ENCODE results near the gene ATP8B3.

The ATP8B3 gene

DNA sequence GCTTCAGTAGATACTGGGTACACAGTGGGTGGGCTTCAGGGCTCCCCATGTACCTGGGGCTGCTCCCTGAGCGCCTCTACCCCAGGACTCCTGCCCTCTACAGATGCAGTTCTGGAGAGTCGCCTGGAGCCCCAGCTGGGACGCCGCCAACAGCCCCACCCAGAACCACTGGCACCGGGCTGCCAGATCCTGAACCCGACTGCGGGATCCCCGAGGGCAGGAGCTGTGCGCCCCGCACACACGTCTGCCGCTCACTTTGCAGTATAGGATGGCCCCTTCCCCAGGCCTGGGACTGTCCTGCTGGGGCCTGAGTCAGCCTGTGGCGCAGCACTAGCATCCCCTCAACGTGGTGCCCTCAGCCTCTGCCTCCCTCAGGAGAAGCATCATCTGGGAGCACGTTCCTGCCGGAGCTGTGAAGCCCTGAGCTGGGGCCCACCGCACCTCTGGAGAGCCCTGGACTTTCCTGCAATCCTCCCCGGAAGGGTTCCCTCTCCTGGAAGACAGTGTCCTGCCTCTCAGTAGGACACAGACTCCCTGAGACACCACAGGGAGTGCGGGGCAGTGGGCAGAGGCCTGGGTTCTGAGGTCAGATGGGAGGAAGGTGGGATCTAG, 32.5 kb upstream of the ATP8B3 start:
- no CpG with 5 or more reads among the region's 19 CpGs for WGBS (ENCODE audit: insufficient coverage, insufficient read length)
- no peaks in the 10 kb centered on the region; the same call in 1 of the 2 replicates for H3K36me3 ChIP-seq (ENCODE audit: control insufficient read depth, insufficient read depth, low read length)
- no peaks in the 10 kb centered on the region for H3K9me3 ChIP-seq (ENCODE audit: control insufficient read depth, insufficient read depth, low read length)
- no peaks in the 10 kb centered on the region for H3K27me3 ChIP-seq (ENCODE audit: control insufficient read depth, insufficient read depth, low read length)
- DNase-seq (ENCODE audit: low read depth, low spot score) = no peak
- no peak overlapping the region for H3K27ac ChIP-seq (ENCODE audit: low read length)
- H3K4me1 ChIP-seq (ENCODE audit: control insufficient read depth, insufficient read depth, low read length) = peaks cover 7% of the 10 kb centered on the region; the same call in 1 of the 2 replicates
- no peak overlapping the region for H3K4me3 ChIP-seq (ENCODE audit: low read length)

DNA sequence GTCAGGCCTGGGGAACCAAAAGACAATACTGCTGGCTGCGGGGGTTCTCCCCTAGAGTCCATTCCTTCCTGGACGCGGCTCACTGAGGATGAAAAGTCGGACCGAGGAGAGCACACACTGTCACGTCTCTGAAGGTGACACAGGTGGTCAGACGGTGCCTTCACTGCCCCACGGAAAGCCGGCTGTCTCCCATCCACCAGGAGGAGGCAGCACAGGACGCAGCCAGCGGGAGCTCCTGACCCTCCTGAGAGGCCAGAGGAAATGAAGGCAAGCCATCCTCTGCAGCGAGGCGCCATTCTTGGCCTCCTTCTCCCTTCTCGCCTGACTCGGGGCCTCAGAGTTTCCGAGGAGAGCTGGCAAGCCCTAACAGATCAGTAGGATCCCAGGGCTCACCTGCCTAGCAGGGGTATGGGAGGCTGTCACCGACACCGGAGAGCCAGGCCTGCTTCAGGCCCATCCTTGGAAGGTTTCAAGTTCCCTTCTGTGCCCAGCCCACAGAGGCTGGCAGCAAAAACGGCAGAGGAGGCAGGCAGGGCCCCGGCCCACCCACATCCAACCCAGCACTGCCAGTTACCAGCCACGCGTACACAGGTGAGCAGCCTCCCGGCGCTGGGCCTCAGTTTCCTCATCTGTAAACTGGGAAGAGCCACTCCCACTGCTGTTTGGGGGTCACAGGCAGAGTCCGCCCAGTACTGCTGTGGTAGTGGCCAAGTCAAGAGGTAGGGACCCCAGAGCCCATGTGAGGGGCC, 31.7 kb upstream of the ATP8B3 start:
- H3K27ac ChIP-seq (ENCODE audit: low read length) = no peak overlapping the region
- H3K4me1 ChIP-seq (ENCODE audit: control insufficient read depth, insufficient read depth, low read length) = peaks cover 7% of the 10 kb centered on the region; the same call in 1 of the 2 replicates
- H3K36me3 ChIP-seq (ENCODE audit: control insufficient read depth, insufficient read depth, low read length) = no peaks in the 10 kb centered on the region; the same call in 1 of the 2 replicates

DNA sequence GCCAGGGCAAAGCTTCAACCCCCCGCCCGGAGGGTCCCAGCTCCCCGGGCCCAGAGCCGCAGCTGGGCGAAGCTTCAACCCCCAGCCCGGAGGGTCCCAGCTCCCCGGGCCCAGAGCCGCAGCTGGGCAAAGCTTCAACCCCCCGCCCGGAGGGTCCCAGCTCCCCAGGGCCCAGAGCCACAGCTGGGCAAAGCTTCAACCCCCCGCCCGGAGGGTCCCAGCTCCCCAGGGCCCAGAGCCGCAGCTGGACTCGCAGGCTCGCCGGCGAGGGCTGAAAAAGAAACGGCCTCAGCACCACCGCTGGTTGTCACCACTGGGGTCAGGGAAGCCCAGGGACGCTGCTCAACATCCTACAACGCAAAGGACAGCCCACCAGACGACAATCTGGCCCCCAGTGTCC, 31.0 kb upstream of the ATP8B3 start:
- no peak for DNase-seq (ENCODE audit: low read depth, low spot score)
- no peaks in the 10 kb centered on the region for H3K9me3 ChIP-seq (ENCODE audit: control insufficient read depth, insufficient read depth, low read length)
- H3K36me3 ChIP-seq (ENCODE audit: control insufficient read depth, insufficient read depth, low read length) = no peaks in the 10 kb centered on the region; the same call in 1 of the 2 replicates
- H3K27me3 ChIP-seq (ENCODE audit: control insufficient read depth, insufficient read depth, low read length) = no peaks in the 10 kb centered on the region
- no peak overlapping the region for H3K4me3 ChIP-seq (ENCODE audit: low read length)
- WGBS (ENCODE audit: insufficient coverage, insufficient read length) = no CpG with 5 or more reads among the region's 22 CpGs
- H3K27ac ChIP-seq (ENCODE audit: low read length) = no peak overlapping the region
- H3K4me1 ChIP-seq (ENCODE audit: control insufficient read depth, insufficient read depth, low read length) = peaks cover 7% of the 10 kb centered on the region; the same call in 1 of the 2 replicates

More for the DNA sequence above, 31.7 kb upstream of the ATP8B3 start:
- DNase-seq (ENCODE audit: low read depth, low spot score) = no peak
- no CpG with 5 or more reads among the region's 25 CpGs for WGBS (ENCODE audit: insufficient coverage, insufficient read length)
- H3K9me3 ChIP-seq (ENCODE audit: control insufficient read depth, insufficient read depth, low read length) = no peaks in the 10 kb centered on the region
- no peak overlapping the region for H3K4me3 ChIP-seq (ENCODE audit: low read length)
- no peaks in the 10 kb centered on the region for H3K27me3 ChIP-seq (ENCODE audit: control insufficient read depth, insufficient read depth, low read length)

DNA sequence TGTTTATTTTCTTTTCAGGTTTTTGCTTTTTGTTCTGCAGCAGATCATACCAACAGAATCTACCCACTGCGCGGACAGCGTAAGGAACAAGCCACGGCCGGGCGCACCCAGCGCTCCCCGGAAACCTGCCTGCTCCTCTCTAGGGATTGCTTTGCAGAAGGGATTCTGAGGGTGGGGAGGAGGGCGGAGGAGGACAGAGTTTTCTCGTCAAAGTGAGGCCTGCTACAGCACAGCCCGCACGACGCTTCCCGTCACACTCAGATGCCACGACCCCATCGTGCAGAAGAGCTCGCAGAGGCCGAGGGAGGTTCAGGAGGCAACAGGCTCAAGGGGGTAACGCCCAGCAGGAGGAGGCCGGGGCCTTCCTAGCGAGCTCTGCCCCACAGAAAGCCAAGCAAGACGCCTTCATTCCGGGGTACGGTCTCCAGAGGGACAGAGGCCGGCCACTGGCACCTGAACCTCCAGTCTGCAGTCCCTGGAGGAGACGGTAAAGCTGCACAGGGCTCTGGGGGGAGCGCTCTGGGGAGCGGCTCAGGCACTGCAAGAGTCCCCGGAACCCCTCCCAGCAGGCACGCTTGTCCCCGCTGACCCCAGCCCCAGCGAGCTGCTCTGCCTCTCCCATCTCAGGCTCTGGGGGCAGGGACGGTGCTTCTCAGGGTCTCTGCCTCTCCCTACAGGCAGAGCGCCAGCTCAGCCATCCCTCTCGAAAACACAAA, 29.3 kb upstream of the ATP8B3 start:
- Histone ChIP-seq H3K4me1 (ENCODE audit: control insufficient read depth, insufficient read depth, low read length) (peaks cover 1% of the 10 kb centered on the region; the same call in 1 of the 2 replicates), H3K9me3 (ENCODE audit: control insufficient read depth, insufficient read depth, low read length) (no peaks in the 10 kb centered on the region), H3K27ac (ENCODE audit: low read length) (no peak overlapping the region), H3K36me3 (ENCODE audit: control insufficient read depth, insufficient read depth, low read length) (no peaks in the 10 kb centered on the region; the same call in 1 of the 2 replicates), H3K4me3 (ENCODE audit: low read length) (no peak overlapping the region), H3K27me3 (ENCODE audit: control insufficient read depth, insufficient read depth, low read length) (no peaks in the 10 kb centered on the region)
- DNase-seq (ENCODE audit: low read depth, low spot score) = no peak
- no CpG with 5 or more reads among the region's 35 CpGs for WGBS (ENCODE audit: insufficient coverage, insufficient read length)

DNA sequence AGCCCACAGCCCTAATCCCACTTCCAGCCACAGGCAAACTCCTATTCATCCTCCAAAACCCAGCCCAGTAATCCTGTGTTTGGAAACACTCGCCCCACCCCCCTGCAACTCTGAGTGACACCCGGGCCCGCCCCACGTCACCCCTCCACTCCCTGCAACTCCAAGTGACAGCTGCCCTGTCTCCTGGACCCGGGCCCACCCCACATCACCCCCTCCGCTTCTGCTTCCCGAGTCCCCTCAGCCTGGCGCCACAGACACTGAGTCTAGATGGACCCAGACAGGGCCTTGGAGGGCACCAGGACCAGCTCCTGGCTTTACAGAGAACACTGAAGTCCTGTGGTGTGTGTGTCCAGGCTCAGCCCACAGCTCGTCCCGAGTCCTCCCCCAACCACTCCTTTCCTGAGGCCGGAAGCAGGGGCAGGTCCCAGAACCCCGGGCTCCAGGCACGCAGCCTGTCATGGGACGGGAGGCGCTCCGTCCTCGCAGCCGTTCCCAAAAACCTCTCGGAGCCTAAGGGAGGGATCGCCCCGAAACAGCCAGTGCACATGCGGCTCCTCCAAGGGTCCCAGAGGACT, 28.6 kb upstream of the ATP8B3 start:
- Histone ChIP-seq H3K4me3 (ENCODE audit: low read length) (no peak overlapping the region), H3K36me3 (ENCODE audit: control insufficient read depth, insufficient read depth, low read length) (no peaks in the 10 kb centered on the region; the same call in 1 of the 2 replicates), H3K4me1 (ENCODE audit: control insufficient read depth, insufficient read depth, low read length) (peaks cover 1% of the 10 kb centered on the region; the same call in 1 of the 2 replicates), H3K27ac (ENCODE audit: low read length) (no peak overlapping the region), H3K9me3 (ENCODE audit: control insufficient read depth, insufficient read depth, low read length) (no peaks in the 10 kb centered on the region), H3K27me3 (ENCODE audit: control insufficient read depth, insufficient read depth, low read length) (no peaks in the 10 kb centered on the region)
- no peak for DNase-seq (ENCODE audit: low read depth, low spot score)
- WGBS (ENCODE audit: insufficient coverage, insufficient read length) = no CpG with 5 or more reads among the region's 22 CpGs

DNA sequence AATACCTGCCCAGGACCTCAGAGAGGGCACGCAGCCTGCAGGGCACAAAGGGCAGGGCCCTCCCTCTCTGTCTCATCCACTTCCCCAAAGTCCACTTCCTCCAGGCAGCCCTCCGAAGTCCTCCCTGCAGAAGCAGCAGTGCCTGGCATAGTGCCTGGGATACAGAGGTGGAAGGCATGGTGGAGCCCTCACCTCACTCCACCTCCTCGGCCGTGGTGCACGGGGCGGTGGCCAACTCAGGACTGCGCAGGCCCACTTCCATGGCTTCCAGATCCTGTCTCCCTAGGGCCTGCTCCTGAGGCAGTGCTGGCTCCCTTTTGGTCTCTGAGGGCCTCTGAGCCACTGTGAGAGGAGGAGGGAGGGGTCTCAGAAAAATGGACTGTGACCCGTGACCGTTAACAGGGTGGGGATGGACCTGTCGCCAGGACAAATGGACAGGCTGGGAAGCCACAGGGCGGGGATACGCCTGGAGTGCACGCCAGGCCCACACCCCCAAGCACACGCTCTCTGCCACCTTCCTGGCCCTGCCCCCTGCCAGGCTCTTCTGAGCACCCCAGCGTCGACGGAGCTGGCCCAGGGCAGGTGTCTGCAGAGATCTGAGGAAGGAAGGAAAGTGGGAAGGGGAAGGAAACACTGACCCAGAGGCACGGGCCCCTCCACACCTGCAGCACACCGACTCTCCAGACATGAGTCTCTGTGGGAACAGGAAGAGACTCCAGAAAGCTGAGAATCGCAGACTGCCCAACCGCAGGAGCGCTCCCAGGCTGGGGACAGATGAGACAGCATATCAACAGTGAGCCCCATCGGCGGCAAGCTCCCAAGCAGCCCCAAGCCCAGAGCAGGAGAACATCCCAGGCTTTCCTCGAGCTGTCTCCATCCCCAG, 27.8 kb upstream of the ATP8B3 start:
- Histone ChIP-seq H3K4me3 (ENCODE audit: low read length) (no peak overlapping the region), H3K4me1 (ENCODE audit: control insufficient read depth, insufficient read depth, low read length) (peaks cover 1% of the 10 kb centered on the region; the same call in 1 of the 2 replicates), H3K27me3 (ENCODE audit: control insufficient read depth, insufficient read depth, low read length) (no peaks in the 10 kb centered on the region), H3K9me3 (ENCODE audit: control insufficient read depth, insufficient read depth, low read length) (no peaks in the 10 kb centered on the region), H3K36me3 (ENCODE audit: control insufficient read depth, insufficient read depth, low read length) (no peaks in the 10 kb centered on the region; the same call in 1 of the 2 replicates), H3K27ac (ENCODE audit: low read length) (no peak overlapping the region)
- no peak for DNase-seq (ENCODE audit: low read depth, low spot score)
- no CpG with 5 or more reads among the region's 25 CpGs for WGBS (ENCODE audit: insufficient coverage, insufficient read length)

DNA sequence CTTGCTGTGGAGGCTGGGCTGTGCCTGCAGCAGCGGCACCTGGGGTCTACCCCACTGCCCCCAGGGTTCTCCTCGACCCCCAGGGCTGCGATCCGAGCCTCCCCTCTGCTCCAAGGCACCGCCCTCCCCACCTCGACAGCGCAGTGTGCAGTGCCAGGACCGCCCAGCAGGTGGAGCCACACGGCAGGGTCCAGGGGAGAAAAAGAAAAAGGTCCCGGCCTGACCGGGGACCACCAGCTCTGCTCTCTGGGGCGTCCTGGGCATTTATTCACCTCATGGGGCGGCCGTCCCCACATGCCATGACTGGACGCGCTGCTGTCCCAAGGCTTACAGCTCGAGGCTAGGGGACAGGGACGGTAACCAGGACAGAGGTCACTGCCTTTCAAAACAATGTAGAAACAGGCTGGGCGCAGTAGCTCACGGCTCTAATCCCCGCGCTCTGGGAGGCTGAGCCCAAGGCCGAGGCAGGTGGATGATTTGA, 25.6 kb upstream of the ATP8B3 start:
- H3K9me3 ChIP-seq (ENCODE audit: control insufficient read depth, insufficient read depth, low read length) = no peaks in the 10 kb centered on the region
- H3K4me3 ChIP-seq (ENCODE audit: low read length) = no peak overlapping the region
- H3K27ac ChIP-seq (ENCODE audit: low read length) = no peak overlapping the region
- DNase-seq (ENCODE audit: low read depth, low spot score) = no peak
- WGBS (ENCODE audit: insufficient coverage, insufficient read length) = no CpG with 5 or more reads among the region's 23 CpGs
- peaks cover 1% of the 10 kb centered on the region; the same call in 1 of the 2 replicates for H3K4me1 ChIP-seq (ENCODE audit: control insufficient read depth, insufficient read depth, low read length)
- H3K27me3 ChIP-seq (ENCODE audit: control insufficient read depth, insufficient read depth, low read length) = no peaks in the 10 kb centered on the region
- H3K36me3 ChIP-seq (ENCODE audit: control insufficient read depth, insufficient read depth, low read length) = no peaks in the 10 kb centered on the region; the same call in 1 of the 2 replicates

DNA sequence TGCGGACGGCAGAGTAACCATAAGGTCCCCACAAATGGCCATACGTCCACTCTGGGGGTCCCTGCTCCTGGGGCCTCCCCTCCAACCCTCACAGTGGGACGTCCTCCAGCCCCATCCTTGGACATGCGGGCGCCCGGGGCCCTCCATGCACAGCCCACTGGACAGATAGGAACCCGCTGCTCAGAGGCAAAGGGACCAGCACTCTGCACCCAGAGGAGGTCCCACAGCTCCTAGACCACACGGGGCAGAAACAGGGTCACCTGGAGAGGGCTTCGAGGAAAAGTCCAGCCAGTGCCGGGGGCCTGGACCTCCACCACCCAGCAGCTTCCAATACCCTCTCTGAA, 25.1 kb upstream of the ATP8B3 start:
- Histone ChIP-seq H3K4me3 (ENCODE audit: low read length) (no peak overlapping the region), H3K36me3 (ENCODE audit: control insufficient read depth, insufficient read depth, low read length) (no peaks in the 10 kb centered on the region; the same call in 1 of the 2 replicates), H3K27me3 (ENCODE audit: control insufficient read depth, insufficient read depth, low read length) (no peaks in the 10 kb centered on the region), H3K27ac (ENCODE audit: low read length) (no peak overlapping the region), H3K4me1 (ENCODE audit: control insufficient read depth, insufficient read depth, low read length) (peaks cover 1% of the 10 kb centered on the region; the same call in 1 of the 2 replicates), H3K9me3 (ENCODE audit: control insufficient read depth, insufficient read depth, low read length) (no peaks in the 10 kb centered on the region)
- no CpG with 5 or more reads among the region's 11 CpGs for WGBS (ENCODE audit: insufficient coverage, insufficient read length)
- DNase-seq (ENCODE audit: low read depth, low spot score) = no peak

DNA sequence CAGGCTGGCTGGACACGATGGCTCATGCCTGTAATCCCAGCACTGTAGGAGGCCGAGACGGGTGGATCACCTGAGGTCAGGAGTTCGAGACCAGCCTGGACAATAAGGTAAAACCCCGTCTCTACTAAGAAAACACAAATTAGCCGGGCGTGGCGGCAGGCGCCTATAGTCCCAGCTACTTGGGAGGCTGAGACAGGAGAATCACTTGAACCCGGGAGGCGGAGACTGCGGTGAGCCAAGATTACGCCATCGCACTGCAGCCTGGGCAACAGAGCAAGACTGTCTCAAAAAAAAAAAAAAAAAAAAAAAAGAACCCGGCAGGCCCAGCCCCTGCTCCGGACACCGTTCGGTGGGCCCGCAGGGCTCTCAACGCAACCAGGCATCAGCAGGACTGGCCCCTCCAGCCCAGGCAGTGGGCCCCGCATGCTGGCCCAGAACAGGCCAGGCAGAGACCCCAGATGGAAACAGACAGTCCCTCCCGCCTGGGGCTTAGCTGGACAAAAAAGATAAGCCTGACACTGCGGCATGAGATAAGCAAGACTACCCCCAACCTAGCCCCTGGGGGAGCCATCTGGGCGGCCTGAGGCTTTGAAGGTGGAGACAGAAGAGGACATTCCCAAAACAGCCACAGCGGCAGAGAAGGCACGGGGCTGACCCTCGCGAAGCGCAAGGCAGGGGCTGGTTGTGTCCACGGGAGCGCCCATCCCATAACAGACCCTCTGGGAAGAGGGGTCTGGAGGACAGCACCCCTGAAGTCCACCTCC, 24.6 kb upstream of the ATP8B3 start:
- no CpG with 5 or more reads among the region's 31 CpGs for WGBS (ENCODE audit: insufficient coverage, insufficient read length)
- H3K27ac ChIP-seq (ENCODE audit: low read length) = no peak overlapping the region
- no peaks in the 10 kb centered on the region for H3K27me3 ChIP-seq (ENCODE audit: control insufficient read depth, insufficient read depth, low read length)
- no peak overlapping the region for H3K4me3 ChIP-seq (ENCODE audit: low read length)
- no peaks in the 10 kb centered on the region for H3K9me3 ChIP-seq (ENCODE audit: control insufficient read depth, insufficient read depth, low read length)
- DNase-seq (ENCODE audit: low read depth, low spot score) = no peak
- H3K36me3 ChIP-seq (ENCODE audit: control insufficient read depth, insufficient read depth, low read length) = no peaks in the 10 kb centered on the region; the same call in 1 of the 2 replicates
- H3K4me1 ChIP-seq (ENCODE audit: control insufficient read depth, insufficient read depth, low read length) = peaks cover 1% of the 10 kb centered on the region; the same call in 1 of the 2 replicates

All from iPS DF 6.9 (cell line).